Measurements from ENCODE around the gene PLXNA2.

The PLXNA2 gene

DNA sequence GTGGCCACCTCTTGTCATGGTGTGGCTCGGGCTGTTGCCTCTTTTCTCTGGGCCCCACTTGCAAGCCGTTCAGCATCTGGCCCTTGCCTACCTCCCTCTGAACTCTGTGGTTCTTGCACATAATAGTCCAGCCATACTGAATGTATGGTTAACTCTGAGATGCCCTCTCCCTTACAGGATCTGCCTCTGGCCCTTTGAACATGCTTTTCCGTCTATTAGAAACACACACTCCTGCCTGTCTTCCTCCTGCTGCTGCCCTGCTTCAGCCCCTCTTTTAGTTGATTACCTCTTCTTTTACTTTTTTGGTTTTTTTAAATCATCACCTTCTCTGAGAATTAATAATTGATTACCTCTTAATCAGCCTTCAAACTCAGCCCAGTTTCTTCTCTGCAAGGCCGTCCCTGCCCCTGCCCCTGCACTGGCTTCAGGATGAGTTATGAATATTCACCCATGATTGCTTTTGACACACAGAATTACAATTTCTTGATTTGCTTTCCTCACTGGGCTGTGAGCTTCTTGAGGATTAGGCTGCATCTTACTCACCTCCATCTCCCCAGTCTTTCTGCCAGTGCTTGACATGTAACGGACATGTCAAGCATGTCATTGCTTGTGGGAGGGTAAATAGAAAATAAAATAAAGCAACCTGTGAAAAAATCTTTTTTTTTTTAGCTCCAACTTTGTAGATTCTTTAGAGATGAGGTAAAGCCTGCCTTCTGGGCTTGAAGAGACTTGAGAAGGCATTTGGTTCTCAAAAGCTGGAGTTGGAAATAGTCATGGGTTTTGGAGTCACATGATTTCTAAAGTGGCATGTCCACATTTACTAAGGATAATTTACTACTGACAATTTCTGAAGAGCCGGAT, 158.3 kb downstream of the PLXNA2 start:
- DNase-seq, result no peak

DNA sequence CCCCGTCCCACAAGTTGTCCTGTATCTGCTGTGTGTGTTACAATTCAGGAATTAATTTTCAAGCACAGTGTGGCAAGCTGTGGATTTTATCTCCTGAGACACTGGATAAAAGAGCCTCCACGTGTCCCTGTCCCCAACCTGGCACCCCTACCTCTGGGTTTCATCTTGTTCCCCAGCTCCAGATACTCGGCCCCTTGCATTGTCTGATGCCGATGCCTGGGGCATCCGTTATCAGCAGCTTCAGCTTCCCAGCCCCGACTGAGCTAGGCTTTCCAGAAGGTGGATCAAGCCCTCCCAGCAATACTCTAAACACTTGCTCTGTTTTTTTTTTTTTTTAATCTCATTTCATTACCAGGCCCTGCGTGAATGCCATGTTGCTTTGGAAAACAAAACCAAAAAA, 159.4 kb downstream of the PLXNA2 start:
- DNase-seq, result no peak

DNA sequence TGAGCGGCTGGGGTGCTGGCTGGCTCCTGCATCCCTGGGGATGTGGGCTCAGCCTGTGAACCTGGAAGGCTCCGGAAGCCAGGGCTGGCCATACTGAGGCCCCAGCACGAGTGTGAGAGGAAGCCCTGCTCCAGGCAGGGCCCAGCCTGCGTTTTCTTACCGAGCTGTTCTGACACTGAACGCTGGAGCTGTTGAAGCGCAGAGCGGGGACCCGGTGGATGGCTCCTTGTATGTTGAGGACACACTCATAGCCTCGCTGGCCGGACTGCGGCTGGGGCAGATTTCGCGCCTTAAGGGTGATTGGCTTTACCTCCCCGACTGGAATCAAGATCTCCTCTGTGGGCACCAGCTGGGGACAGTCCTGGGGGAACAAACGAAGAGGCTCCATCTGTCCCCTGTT, 160.0 kb downstream of the PLXNA2 start:
- DNase-seq, result no peak

DNA sequence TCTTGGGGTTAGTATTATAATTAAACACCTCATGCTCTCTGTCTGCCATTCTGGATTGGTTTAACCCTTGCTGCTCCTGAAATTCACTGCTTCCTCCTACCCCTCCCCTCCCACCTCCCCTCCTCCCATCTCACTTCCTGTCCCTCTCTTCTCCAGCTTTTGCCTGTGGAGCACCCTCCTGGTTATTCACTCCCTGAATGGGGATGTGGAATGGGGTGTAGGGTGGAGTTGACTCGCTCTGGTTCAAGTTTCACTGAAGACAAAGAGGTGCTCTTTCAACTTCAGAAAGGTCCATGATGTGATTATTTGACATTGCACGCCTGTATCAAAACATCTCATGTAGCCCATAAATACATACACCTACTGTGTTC, 160.5 kb downstream of the PLXNA2 start:
- no peak for DNase-seq

DNA sequence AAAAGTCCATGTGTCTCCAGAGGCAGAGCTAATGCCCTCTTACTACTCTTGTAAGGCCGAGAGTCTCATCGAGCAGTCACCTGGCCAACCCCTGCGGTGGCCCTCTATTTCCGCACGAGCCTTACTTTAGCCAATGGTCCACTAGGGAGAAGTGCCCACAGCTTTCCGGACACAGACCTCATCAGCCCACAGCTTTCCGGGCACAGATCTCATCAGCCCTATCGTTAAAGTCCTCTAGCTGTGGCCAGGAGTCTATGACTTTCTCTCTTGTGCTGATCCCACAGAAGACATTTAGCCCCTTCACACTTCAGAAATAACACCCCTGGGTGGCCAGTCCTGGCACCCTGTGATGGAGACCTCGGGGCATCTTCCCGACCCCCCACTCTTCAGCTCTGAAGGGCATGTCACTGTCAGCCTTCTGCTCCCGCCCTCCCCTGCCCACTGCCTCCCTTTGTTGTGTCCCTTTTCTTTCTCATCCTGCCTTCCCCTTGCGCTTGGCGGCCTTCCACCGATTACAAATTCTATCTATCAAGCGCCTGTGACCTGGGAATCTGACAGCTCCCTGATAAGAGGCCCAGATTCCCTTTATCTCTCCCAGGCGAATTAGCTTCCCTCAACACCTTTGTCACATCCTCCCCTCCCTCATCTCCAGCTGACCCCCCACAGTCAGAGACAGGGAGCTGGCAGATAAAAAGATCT, 161.0 kb downstream of the PLXNA2 start:
- no peak for DNase-seq

DNA sequence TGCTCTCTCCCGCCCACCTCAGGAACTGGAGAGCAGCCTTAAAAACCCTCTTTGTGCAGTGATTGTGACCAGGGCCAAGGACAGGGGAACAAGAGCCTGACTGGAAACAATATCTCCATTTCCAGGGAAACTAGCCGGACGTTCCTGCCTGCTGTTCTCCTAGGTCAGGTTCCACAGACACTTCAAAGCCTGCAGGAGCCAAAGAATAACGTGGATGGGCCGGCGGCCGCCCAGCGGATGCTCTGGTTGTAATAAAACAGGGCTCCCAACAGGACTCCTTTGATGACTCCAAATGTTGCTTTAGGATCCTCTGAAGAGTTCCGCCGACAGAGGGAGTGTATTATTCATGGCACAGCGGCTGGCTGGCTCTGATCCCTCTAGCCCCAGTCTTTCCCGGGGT, 162.2 kb downstream of the PLXNA2 start:
- no peak for DNase-seq

DNA sequence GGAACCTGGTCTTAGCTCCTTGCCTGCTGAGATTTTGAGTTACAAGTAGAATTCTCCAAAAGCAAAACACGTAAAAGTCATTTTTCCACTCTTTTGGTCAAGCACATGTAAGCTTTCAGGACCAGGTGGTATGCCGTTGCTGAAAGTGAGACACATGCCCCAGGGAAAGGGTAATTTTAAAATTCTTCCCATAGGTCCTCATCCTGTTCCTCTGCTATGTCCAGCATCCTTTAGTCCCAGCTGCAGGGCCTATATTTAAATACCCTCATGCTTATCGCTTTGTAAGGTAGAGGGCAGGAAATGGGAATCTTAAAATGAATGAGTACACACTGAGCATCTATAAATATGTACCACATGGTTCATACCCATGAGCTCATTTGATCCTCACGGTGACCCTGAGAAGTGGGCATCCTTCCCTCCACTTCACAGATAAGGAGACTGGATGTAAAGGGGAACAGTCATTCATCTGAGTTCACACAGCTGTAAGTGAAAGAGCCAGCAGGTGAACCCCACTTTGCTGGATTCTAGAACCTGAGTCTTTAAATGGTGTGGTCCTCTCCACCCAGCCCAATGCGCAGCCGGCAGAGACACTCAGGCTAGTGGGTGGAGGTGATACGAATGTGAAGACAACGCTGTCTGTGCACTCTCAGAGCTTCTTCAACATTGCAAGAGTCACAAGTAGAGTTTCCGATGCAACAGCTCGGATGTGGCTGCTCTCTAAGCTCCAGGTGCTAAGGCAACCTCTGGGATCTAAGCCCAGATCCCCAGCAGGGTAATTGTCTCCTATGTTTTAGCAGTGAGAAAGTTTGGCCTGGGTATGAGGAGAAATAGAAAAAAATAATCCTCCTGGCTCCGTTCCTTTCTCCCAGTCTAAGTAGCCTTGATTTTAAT, 163.5 kb downstream of the PLXNA2 start:
- no peak for DNase-seq

DNA sequence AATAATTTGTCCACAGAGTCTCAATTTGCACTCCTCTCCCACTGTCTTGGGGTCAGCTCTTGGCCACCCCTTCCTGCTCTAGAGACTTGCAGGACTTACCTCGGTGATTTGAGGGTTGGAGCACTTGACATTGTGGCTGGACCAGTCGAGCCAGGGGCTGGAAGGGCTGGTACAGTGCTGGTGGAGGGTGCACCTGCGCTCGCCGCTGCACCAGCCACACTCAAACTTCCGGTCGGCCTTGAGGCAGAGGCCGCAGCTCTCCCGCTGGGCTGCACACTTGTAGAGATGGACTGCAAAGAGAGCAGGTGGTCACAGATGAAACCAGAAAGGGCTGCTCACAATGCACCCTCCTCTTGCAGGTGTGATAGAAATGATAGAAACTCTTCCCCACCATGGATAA, 165.0 kb downstream of the PLXNA2 start:
- DNase-seq, result no peak

DNA sequence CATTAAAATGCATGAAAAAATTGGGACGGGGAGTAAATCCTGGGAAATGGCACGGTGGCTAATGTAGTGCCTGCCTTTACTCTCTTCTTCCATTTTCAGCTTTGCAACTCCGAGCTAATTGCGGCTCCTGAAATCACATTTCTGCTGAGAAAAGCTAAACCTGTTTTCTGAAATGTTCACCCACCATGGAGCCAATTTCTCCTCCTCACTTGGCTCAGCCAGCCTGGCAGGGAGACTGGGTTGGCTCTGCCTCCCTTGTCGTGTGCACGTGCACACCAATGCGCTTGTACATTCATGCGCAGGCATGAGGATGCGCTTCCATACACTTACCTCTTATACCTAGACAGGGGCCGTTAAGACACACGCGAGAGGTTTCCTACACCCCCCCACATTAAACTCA, 165.4 kb downstream of the PLXNA2 start:
- DNase-seq, result no peak

DNA sequence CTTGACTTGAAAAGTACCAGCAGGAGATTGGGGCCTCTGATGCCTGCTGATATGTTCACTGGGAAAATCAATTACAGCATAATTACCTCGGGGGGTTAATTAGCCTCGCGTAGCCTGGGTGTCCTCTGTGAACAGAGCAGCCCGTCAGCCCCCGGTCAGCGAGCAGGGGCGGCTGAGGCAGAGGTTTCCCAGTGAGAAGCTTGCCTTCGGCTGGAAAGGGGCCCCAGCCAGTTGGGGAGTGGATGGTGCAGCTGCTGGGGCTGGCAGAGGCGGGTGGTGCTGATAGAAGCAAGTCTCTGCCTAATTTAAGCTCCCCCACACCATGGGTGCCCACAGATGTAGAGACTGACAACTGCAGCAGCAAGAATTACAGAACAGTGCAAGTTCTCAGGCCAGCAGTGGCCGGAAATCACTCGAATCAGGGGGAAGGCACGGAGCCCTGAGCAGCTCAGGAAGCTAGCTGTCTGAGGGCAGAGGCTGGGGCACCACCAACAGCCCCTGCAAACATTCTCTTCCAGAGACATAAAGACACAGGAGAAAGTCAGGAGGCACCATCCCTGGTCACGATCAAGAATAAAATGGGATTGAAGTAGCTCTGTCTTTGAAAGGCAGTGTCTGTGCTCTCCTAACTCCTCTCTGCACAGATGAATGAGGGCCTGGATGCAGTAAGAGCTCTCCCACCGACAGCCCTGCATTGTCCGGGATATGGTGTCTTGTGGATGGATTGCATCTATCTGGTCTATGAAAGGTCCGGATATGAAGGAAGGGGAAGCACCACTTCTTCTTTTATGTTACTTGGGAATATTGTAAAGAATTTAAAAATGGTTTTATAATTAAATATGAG, 166.7 kb downstream of the PLXNA2 start:
- DNase-seq, result no peak

DNA sequence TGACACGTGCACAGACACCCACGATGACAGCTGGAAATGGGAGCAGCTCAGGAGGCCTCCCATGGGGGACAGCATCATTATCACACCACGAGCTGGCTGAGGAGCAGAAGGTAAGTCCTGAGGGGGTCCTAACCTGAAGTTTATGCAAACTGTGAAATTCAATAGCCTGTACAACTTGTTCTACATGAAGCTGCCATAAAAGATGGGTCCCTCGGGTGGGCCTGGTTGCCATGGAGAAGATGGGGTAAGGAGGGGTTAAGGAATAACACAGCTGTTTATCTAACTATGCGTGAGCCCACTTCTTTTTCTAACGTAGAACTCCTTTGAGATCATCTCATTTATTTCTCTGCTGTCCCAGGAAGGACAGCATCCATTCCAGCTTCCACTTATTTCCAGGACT, 169.8 kb downstream of the PLXNA2 start:
- no peak for DNase-seq

DNA sequence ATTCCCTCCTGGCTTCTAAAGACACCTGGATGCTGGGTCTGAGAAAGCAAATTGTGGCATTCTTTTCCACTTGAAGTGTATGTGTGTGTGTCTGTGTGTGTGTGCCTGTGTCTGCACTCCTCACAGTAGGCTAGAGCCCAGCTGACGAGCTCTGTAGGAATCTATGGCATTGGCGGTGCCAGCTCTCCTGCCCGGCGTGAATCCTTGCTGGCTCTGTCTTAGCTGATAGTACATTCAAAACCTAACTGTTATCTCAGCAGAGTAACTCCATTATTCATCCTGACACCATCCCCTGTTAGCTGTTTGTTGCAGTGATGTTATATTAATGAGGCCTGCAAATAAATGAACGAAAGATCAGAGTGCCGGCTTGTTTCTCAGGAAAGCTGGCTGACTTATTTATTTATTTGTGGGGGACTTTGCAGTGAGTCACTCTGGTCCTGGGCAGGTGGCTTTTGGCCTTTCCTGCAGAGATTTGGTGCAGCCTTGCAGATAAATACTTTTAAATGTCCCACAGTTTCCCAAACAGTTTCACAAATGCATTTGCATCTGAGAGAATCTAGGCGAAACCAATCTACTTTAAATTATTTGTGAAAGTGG, 172.7 kb downstream of the PLXNA2 start:
- no peak for DNase-seq

DNA sequence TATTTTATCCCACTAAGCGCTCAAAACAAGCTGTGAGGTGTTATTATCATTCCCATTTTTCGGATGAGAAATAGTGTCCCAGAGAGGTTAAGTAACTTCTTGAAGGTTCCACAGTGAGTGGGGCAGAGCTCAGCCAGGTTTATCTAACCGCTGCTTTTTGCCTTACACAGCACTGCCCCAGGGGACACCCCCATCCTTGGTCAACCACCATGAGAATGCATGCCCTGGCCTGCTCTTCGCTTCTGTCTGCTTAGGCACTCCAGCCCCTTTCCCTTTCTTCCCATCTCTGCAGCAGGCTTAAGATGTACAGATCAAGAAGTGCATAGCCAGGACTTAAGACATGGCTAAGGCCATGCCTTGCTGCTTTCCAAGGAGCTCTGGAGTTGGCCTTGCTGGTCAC, 174.3 kb downstream of the PLXNA2 start:
- no peak for DNase-seq

DNA sequence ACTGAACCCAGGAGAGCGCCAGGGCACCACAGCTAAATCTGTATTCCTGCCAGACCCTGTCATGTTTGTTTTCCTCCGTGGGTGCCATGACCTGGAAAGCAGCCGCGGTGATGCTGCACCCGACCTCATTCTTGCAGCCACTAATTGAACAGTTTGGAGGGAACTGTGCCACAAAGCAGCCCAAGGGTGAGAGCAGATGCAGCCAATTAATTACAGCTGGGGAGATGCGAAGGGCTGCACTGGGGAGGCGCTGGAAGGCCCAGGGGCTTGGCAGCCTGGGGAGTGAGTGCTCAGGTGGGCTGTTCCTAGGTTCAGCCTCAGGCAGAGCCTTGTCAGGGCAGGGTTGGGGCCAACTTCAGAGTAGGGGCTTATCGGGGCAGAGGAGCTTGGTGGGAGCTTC, 174.9 kb downstream of the PLXNA2 start:
- no peak for DNase-seq

DNA sequence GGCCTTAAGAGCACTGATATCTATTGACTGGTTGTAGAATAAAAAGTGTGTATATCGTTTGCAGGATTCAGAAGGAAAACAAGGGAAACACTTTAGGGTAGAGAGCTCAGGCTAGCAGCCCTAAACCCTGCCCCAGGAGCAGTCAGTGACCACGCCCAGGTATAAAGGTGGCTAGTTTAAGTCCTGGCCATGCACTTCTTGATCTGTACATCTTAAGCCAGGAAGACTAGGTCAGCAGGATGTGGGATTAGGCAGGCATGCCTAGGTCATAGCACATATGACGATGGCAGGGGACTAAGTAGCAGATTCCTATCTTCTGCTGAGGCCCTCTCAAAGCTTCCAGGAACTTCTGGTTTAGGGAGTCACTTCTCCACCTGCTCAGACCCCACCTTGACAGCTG, 175.3 kb downstream of the PLXNA2 start:
- no peak for DNase-seq

DNA sequence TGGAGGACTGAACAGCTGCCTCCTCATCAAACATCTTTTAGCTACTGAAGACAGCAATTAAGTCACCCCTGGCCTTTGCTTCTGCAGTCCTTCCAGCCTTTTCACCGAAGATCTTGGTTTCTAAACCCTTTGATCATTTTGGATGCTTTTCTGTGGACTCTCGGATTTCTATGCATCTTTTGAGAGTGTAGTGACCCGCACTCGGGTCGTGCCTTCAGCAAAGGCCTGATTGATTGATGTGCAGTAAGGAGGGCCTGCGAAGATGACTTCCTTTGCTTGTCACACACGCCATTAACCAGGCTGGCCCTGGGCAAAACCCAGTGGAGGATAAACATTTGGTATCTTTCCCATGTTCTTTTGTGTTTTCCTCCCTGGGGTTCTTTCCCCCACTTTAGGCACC, 175.8 kb downstream of the PLXNA2 start:
- DNase-seq, result no peak

DNA sequence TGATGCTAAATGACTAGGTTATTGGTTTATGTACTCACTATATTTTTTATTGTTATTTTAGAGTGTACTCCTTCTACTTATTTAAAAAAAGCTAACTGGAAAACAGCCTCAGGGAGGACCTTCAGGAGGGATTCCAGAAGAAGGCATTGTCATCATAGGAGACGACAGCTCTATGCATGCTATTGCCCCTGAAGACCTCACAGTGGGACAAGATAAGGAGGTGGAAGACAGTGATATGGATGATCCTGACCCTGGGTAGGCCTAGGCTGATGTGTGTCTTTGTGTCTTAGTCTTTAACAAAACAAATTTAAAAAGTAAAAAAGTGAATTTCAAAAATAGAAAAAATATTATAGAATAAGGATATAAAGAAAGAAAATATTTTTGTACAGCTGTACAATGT, 177.6 kb downstream of the PLXNA2 start:
- no peak for DNase-seq

DNA sequence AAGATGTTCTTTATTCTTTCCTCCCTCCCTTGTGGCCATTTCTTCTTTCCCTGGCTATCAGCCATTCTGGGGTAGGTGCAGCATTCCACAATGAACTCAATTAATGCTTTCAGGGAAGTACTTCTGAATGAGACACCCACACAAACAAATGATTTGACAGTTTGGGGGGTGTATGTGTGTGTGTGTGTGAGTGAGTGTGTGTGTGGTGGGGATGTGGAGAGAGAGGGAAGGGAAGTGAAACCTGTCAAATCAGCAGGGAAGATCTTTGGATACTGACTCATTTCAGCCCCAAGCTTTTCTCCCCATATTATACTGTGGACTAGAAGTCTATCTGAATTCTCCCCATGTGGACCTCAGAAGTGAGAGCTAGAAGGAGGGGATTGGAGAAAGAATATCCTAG, 178.3 kb downstream of the PLXNA2 start:
- no peak for DNase-seq

DNA sequence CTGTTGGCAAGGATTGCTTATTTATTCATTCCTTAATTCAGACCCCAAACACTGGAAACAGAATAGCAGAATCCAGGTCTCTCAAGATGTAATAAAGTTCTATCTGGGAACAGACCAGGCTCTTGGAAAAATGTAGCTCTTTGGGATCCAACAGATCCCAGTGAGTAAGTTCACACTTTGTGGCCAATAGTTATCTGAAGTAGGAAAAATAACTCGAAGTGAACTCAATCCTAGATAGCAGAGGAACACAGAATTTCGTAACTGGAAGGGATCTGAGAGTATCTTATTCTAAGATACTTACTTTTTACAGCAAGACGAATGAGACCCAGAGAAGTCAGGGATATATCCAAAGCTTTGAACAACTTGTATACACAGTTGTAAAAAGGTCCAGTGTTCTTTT, 182.6 kb downstream of the PLXNA2 start:
- no peak for DNase-seq

DNA sequence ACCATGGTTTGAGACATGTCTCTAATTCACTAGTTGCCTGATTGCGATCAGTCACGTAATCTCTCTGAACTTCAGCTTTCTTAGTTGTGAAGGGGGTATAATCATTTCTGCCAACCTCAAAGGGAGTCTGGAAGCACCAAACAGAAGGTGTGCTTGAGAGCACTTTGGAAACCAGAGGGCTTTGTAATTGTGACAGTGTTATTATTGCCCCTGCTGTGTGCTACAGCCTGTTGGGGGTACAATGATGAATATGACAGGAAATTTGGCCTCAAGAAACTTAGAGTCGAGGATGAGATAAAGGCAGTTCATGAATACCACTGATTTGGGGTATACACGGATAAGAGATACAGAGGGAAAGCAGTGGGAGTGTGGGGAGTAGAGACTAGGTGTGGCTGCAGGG, 183.1 kb downstream of the PLXNA2 start:
- DNase-seq, result no peak

DNA sequence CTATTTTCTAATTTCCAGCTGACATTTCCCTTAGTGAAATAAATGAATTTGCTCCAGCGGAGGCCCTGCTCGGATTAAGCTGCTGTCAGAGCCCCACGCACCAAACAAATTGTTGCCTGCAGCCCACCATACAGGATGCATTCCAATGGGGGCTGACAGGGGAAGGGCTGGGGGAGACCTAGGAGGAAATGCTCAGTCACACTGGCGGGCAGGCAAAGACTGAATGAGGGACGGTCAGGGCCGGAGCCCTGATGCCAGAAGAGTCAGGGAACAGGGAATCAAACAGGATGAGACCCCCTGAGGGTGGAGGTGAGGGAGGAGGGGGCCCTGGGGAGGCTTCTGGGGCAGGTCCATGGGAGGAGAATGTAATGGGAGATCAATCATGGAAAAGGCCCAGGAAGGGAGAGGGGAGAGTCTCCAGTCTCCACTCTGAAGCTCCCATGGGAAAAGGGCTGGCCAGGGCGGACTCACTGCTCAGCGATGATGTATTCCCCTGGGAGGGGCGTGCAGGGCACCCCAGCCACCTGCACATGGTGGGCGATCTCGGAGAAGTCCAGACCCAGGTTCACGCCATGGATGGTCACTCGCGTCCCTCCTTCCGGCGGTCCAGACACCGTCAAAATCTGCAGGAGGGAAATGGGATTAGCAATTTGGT, 183.8 kb downstream of the PLXNA2 start:
- DNase-seq, result no peak

All from SHP77 (cell line).